Neural crest cell (in vitro differentiated cells): ENCODE measurements around the gene PCDHA13. TPM values are rescaled to one million over a fixed set of nuclear protein-coding genes. Genes with fewer than 3 reads are reported as not detected.
"Not testable (repeated sequence)": the region's sequence is repeated elsewhere in the genome, so short reads cannot be mapped to it uniquely, and the experiment has no call there.

Source experiments
- DNase-seq: peaks from one replicate; pipeline ENCODE4 v3.0.0; 2021; ENCODE audit warnings: low read depth, mixed read lengths, low spot score
- H3K27ac Mint-ChIP-seq: one replicate; pipeline ENCODE4 v1.8.0; 2021; ENCODE audit warnings: mild to moderate bottlenecking, mixed read lengths; ENCODE audit not compliant: unreplicated experiment
- H3K27me3 Mint-ChIP-seq: 2 replicates; pipeline ENCODE4 v1.8.0; 2021; ENCODE audit warnings: low read depth, mild to moderate bottlenecking, mixed read lengths
- H3K36me3 Mint-ChIP-seq: 2 replicates; pipeline ENCODE4 v1.8.0; 2021; ENCODE audit warnings: low read depth, mild to moderate bottlenecking, mixed read lengths
- H3K4me1 Mint-ChIP-seq: 2 replicates; pipeline ENCODE4 v1.8.0; 2021; ENCODE audit warnings: mixed read lengths
- H3K4me3 Mint-ChIP-seq: one replicate; pipeline ENCODE4 v1.8.0; 2021; ENCODE audit warnings: mild to moderate bottlenecking, mixed read lengths
- H3K9me3 Mint-ChIP-seq: 2 replicates; pipeline ENCODE4 v1.8.0; 2021; ENCODE audit warnings: mixed read lengths
- total RNA-seq: library from RNA; stranded (reverse); gene quantifications from 2 replicates; pipeline ENCODE4 v1.2.1, GENCODE V29; 2021
- TF ChIP-seq, protein P1 (sequence below): fragments of 200-600 bp; sonication (generic); conservative IDR thresholded peaks from 2 replicates; pipeline ENCODE4 v1.5.0; 2021; ENCODE audit warnings: antibody characterized with exemption, mild to moderate bottlenecking

The PCDHA13 gene
- total RNA-seq, 1 donor from 2014 or later: 1.2 TPM

DNA sequence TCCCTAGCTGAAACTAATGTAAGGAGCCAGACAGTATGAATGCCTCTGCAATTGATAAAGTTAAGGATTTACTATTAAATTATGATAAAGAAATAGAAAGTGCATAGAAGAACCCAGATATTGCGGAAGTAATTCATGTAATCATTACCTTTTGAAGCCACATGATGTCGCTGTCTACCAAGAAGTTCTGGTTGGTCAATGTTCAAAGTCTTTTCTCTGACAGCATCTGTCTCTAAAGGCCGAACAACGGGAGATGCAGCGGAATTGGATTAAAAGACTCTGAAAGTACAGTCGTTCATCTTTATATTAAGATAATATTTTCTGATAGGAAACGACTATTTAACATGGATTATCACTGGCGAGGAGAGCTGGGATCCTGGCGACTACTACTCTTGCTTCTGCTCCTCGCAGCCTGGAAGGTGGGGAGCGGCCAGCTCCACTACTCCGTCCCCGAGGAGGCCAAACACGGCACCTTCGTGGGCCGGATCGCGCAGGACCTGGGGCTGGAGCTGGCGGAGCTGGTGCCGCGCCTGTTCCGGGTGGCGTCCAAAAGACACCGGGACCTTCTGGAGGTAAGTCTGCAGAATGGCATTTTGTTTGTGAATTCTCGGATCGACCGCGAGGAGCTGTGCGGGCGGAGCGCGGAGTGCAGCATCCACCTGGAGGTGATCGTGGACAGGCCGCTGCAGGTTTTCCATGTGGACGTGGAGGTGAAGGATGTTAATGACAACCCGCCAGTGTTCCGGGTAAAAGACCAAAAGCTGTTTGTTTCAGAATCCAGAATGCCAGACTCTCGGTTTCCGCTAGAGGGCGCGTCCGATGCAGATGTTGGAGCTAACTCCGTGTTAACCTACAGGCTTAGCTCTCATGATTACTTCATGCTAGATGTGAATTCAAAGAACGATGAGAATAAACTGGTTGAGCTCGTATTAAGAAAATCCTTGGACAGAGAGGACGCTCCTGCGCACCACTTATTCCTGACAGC lies 40.7 kb upstream of the PCDHA13 start, which contains the start of gene PCDHA8:
PCDHA8 (plus strand) TSS at position 210 of the 985 bp plus-strand sequence; CDS start at position 345, 135 bp downstream.
- TF ChIP-seq, protein P1, sequence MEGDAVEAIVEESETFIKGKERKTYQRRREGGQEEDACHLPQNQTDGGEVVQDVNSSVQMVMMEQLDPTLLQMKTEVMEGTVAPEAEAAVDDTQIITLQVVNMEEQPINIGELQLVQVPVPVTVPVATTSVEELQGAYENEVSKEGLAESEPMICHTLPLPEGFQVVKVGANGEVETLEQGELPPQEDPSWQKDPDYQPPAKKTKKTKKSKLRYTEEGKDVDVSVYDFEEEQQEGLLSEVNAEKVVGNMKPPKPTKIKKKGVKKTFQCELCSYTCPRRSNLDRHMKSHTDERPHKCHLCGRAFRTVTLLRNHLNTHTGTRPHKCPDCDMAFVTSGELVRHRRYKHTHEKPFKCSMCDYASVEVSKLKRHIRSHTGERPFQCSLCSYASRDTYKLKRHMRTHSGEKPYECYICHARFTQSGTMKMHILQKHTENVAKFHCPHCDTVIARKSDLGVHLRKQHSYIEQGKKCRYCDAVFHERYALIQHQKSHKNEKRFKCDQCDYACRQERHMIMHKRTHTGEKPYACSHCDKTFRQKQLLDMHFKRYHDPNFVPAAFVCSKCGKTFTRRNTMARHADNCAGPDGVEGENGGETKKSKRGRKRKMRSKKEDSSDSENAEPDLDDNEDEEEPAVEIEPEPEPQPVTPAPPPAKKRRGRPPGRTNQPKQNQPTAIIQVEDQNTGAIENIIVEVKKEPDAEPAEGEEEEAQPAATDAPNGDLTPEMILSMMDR: no peak
- no peaks in the 10 kb centered on the region for H3K27me3 Mint-ChIP-seq

DNA sequence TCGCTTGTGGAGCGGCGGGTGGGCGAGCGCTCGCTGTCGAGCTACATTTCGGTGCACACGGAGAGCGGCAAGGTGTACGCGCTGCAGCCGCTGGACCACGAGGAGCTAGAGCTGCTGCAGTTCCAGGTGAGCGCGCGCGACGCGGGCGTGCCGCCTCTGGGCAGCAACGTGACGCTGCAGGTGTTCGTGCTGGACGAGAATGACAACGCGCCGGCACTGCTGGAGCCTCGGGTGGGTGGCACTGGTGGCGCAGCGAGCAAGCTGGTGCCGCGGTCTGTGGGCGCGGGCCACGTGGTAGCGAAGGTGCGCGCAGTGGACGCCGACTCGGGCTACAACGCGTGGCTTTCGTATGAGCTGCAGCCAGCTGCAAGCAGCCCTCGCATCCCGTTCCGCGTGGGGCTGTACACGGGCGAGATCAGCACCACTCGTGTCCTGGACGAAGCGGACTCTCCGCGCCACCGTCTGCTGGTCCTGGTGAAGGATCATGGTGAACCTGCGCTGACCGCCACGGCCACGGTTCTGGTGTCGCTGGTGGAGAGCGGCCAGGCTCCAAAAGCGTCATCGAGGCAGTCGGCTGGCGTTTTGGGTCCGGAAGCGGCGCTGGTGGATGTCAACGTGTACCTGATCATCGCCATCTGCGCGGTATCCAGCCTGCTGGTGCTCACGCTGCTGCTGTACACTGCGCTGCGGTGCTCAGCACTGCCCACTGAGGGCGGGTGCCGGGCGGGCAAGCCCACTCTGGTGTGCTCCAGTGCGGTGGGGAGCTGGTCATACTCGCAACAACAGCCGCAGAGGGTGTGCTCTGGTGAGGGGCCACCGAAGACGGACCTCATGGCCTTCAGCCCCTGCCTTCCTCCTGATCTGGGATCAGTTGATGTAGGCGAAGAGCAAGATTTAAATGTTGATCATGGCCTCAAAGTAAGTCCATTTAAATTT lies 38.9 kb upstream of the PCDHA13 start:
- Mint-ChIP-seq H3K9me3 (peaks cover 20% of the 10 kb centered on the region), H3K4me3 (no peak overlapping the region), H3K36me3 (peaks cover 54% of the 10 kb centered on the region), H3K4me1 (no peaks in the 10 kb centered on the region), H3K27me3 (no peaks in the 10 kb centered on the region), H3K27ac (no peak overlapping the region)
- no peak for DNase-seq
- TF ChIP-seq, protein P1: no peak

More for the DNA sequence above, 40.7 kb upstream of the PCDHA13 start, which contains the start of gene PCDHA8:
- Mint-ChIP-seq H3K4me3 (no peak within 1 kb of the TSS), H3K36me3 (peaks cover 47% of the 10 kb centered on the region), H3K4me1 (no peaks in the 10 kb centered on the region), H3K9me3 (peaks cover 8% of the 10 kb centered on the region), H3K27ac (no peak within 1 kb of the TSS)
- DNase-seq: no peak

DNA sequence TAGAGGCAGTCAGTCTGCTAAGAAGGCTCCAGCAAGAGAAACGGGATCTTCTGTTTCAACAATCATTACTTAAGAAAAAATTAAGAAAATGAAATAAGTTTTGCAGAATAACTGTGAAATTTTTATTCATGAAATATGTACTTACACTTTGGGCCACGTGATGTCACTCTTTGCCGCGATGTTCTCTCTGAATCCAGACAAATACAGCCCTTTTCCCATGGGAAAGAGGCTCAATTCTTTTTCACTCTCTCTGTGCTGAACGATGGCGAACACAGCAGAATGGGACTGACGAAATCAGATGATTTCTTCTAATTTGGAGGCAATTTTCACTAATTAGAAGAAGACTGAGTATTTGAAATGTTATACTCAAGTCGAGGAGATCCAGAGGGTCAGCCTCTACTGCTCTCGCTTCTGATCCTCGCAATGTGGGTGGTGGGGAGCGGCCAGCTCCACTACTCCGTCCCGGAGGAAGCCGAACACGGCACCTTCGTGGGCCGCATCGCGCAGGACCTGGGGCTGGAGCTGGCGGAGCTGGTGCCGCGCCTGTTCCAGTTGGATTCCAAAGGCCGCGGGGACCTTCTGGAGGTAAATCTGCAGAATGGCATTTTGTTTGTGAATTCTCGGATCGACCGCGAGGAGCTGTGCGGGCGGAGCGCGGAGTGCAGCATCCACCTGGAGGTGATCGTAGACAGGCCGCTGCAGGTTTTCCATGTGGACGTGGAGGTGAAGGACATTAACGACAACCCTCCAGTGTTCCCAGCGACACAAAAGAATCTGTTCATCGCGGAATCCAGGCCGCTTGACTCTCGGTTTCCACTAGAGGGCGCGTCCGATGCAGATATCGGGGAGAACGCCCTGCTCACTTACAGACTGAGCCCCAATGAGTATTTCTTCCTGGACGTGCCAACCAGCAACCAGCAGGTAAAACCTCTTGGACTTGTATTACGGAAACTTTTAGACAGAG lies 33.5 kb upstream of the PCDHA13 start, which contains the start of gene PCDHA9:
PCDHA9 (plus strand) TSS at position 244 of the 964 bp plus-strand sequence; CDS start at position 358, 114 bp downstream.
- not testable (repeated sequence) for DNase-seq, H3K4me1 Mint-ChIP-seq, H3K27me3 Mint-ChIP-seq, H3K4me3 Mint-ChIP-seq, H3K27ac Mint-ChIP-seq
- peaks cover 44% of the 10 kb centered on the region for H3K36me3 Mint-ChIP-seq
- peaks cover 15% of the 10 kb centered on the region for H3K9me3 Mint-ChIP-seq
- TF ChIP-seq, protein P1: peak; percentile 28

DNA sequence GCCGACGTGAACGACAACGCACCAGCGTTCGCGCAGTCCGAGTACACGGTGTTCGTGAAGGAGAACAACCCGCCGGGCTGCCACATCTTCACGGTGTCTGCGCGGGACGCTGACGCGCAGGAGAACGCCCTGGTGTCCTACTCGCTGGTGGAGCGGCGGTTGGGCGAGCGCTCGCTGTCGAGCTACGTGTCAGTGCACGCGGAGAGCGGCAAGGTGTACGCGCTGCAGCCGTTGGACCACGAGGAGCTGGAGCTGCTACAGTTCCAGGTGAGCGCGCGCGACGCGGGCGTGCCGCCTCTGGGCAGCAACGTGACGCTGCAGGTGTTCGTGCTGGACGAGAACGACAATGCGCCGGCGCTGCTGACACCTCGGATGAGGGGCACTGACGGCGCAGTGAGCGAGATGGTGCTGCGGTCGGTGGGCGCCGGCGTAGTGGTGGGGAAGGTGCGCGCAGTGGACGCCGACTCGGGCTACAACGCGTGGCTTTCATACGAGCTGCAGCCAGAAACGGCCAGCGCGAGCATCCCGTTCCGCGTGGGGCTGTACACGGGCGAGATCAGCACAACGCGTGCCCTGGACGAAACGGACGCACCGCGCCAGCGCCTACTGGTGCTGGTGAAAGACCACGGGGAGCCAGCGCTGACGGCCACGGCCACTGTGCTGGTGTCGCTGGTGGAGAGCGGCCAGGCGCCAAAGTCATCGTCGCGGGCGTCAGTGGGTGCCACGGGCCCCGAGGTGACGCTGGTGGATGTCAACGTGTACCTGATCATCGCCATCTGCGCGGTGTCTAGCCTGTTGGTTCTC lies 31.9 kb upstream of the PCDHA13 start:
- DNase-seq, H3K4me3 Mint-ChIP-seq, H3K27me3 Mint-ChIP-seq, H3K27ac Mint-ChIP-seq, H3K4me1 Mint-ChIP-seq: not testable (repeated sequence)
- peaks cover 15% of the 10 kb centered on the region for H3K9me3 Mint-ChIP-seq
- H3K36me3 Mint-ChIP-seq: peaks cover 45% of the 10 kb centered on the region
